Measurements from ENCODE around the gene ETV4.

ETV4 gene
- total RNA-seq = 0 to 0.67 (median 0.19) reads per million in 3 experiments

DNA sequence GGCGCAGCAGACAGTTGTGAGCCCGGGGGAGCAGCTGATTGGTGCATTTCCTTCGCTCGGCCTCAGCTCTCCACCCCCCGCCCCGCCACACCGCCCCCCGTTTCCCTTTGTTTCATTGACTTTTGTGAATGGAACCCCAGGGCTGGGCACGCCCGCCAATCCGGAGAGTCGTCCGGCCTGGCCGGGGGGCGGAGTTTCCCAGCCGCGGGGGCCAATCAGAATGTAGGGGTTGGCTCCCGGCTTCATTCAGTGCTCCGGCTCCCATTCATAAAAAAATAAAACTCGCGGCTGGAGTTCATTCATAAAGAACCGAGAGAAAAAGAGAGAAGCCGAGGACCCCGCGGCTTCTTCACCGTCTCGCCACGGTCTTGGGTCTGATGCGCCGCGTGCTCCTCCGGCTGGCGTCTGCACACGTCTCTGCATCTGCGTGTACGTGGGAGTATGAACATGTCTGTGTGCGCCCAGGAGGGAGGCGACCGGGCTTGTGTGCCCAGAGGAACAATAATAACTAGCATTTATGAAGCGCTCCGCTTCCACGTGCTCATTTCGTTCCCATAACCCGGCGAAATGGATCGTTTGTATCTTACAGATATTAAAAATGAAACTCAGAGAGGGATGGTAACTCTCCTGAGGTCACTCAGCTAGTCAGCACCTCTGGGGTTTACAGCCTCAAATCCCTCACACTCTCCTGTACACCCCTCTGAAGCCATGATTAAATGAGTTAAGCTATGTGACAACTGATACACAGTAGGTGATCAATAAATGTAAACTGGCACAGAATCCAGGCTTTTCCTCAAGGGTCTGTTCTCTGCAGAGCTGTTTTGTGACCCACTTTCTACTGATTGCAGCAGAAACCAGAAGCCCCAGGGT lies at the start of gene ETV4:
Gene ETV4, minus strand, starts transcription at position 22 of the 870 bp plus-strand sequence. CDS start 723 bp downstream, outside the sequence.
- peak; percentile 82 for DNase-seq

DNA sequence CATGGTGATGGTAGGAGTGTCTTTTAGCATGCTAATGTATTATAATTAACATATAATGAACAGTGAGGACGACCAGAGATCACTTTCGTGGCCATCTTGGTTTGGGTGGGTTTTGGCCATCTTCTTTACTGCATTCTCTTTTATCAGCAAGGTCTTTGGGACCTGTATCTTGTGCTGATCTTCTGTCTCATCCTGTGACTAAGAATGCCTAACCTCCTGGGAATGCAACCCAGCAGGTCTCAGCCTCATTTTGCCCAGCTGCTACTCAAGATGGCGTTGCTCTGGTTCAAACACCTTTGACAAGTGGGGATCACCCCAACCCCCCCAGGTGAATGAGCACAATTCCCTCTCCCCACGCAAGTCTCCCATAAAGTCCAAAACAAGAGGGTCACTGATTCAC lies 49.3 kb upstream of the ETV4 start:
- DNase-seq = no peak

DNA sequence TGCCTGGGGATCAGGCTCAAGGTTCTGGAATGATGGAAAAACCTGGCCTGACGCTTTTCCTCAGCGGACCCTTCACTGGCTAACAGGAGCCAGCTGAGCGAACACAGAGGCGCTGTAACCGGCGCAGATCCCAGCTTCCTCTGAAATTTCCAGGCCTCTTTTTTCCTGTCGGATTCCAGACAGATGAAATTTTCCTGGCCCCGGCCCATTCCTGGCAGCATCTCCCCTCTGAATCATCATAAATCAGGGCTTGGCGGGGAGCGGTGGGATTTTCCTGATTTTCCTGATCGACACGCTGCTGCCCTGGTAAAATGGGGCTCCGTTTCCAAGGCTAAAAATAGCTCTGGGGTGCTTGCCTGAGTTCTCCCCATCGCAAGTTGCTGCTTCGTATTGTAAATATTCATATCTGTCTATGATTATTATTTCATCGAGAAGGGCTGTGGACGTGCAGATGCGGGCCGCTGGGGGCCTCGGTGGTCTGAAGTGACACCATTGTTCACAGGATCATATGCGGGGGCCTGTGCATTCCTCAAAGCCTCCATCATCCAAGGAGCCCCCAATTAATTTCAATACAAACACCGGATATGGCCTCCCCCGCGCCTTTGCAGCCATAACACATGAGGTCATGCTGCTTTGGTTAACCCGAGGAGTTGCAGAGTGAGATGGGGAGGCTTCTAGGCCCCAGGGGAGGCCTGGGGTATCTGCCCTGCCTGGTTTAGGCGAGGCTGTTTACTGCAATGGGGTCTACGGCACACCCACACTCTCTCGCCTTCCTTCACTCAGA lies 45.8 kb upstream of the ETV4 start:
- no peak for DNase-seq

DNA sequence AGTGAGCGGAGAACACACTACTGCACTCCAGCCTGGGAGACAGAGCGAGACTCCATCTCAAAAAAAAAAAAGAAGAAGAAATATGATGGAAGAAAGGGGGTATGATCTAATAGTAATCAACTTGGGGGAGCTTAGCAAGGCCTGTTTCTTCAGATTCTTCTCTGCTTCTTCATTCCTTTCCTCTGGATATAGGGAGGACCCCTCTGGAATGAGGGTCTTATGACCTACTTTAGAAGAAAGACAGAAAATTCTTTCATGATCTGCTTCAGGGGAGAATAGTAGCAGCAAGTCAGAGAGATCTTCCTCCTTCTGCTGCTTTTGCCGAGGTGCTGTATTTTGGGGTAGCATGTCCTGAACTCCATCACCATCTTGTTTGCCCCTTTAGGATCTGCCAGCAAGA lies 44.9 kb upstream of the ETV4 start:
- DNase-seq = no peak

DNA sequence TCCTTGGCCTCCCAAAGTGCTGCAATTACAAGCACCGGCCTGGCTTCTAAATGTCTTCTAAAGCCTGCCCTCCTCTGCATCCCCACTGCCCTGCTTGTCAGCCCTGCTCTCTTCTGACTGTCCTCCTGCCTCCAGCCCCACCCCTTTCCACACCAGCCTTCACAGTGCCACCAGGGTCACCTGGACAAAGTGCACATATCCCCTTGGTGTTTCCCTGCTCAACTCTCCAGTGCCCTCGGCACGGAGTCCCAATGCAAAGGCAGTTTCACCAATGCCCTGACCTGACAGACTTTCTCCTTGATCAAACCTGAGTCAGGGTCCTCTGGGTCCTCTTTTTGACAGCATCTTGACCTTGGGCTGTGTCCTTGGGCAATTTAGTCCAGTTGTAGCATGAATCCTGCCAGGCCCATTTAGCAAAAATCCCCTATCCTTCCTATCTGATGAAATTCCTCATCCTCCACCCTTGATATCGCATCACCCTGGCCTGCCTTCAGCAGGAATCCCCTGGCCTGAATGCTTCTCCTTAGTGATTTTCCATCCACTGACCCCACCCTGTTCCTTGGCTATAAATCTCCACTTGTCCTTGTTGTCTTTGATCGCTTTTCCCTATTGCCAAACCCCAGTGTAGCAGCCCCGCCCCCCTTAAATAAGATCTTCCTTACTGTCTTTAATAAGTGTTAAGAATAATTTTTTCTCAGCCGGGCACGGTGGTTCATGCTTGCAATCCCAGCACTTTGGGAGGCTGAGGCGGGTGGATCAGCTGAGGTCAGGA lies 42.7 kb upstream of the ETV4 start:
- no peak for DNase-seq

DNA sequence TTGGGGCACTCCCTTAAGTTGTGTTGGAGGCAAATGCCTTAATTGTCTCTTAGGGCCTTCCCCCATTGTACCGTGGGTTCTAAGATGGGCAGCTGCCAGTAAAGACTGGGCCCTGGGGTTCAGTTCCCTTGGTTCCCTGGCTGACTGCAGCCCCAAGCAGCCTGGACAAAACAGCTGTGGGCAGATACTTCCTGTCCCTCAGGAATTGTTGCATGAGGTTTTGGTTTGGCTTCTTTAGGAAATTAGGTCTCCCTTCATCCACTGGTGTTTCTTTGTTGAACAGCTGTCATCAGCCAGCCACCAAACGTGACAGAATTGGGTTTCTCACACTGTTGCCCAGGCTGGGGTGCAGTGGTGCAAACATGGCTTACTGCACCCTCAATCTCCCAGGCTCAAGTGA lies 42.0 kb upstream of the ETV4 start:
- no peak for DNase-seq

DNA sequence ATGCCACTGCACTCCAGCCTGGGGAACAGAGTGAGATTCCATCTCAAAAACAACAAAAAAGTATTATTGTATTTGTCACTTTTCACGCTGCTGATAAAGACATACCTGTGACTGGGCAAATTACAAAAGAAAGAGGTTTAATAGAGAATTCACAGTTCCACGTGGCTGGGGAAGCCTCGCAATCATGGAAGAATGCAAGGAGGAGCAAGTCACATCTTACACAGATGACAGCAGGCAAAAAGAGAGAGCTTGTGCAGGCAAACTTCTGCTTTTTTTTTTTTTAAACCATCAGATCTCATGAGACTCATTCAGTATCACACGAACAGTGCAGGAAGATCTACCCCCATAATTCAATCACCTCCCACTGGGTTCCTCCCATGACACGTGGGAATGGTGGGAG lies 41.5 kb upstream of the ETV4 start:
- DNase-seq = no peak

DNA sequence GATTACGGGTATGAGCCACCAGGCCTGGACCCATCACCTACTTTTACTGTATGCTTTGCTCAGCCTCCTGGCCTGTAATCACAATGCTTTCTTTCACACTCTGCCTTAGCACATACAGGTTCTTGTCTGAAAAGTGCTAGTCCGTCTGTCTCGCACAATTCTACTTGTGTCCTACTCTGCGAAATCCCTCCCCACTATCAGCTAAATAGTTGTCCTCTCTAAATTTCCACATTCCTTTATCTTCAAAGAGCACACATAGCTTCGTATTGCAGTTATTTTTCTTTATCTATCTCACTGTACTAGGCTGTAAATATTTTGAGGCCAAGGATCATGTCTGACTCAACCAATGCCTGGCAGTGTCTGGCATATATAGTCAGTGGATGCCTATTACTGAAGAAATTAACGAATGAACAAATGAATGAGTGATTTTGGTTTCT lies 38.5 kb upstream of the ETV4 start:
- DNase-seq = no peak

DNA sequence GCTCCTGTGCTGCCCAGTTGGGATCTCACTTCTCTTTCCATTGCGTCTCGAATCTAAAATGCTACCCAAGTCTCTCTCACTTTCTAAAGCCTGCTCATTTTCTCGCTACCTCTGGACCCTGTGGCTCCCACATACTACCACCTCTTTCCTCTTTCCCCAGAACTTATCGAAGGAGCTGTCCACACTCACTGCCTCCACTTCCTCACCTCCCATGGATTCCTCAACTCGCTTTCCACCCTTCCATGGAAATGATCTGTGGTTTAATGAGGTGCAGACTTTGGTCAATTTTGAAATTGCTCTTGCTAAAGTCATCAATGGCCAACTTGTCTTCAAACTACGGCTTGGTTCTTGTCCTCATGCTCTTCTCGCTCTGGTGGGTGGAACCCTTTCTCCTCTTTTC lies 37.2 kb upstream of the ETV4 start:
- no peak for DNase-seq

DNA sequence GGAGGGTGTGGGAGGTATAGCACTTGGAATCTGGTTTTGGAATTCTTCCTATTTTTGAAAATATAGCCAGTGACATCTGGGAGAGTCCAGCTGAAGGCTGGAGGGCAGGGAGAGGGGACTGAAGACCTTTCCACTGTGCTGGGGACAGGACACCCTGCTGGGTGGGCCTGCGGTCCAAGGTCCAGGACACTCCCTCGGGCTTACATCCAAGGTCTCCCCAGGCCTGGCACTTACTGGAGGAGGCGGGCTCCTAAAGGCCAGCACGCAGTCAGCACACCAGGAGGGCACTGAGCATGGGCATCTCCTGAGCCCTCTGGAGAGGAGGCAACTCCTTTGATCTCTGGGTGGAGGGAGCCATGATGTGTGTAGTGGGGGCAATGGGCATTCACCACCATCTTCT lies 35.5 kb upstream of the ETV4 start:
- DNase-seq = no peak

DNA sequence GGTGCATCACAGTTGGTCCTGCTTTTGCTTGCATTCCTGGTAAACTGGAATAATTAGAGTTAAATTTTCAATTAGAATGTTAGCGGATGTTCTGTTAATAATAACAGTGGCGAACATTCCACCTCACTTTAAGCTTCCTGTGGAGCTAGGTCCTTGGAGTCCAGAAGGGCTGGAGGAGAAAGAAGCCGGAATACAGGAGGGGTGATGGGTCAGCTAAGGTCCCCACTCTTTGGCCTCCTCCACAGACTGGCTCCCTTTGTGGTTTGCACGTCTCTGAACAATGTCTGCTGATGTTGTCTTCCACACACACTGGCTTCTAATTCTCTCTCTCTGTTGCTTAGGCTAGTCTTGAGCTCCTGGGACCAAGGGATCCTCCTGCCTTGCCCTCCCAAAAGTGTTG lies 35.0 kb upstream of the ETV4 start:
- DNase-seq = no peak

DNA sequence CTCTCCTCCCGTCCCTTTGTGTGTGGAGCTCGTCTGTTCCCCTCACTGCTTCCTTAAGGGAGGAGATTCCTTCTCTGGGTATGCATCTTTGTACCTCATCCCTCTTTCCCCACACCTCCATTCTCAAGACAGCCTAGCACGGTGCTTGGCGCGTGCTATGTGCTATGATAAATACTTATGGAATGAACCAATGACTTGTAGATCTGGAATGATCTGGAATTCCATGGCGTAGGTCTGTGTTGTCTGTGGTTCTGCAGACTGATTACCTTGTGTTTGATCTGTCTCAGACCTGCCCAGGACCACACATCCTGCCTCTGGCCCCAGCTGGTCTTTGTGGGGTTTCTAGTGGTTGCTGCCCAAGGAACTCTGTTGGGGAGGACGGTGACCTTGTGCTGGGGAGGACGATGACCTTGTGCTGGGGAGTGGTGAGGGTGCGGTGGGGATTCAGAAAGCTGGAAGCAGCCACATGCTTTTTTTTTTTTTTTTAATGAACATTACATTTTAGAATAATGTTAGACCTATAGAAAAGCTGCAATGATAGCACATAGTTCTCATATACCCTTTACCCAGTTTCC lies 33.5 kb upstream of the ETV4 start:
- DNase-seq = no peak

DNA sequence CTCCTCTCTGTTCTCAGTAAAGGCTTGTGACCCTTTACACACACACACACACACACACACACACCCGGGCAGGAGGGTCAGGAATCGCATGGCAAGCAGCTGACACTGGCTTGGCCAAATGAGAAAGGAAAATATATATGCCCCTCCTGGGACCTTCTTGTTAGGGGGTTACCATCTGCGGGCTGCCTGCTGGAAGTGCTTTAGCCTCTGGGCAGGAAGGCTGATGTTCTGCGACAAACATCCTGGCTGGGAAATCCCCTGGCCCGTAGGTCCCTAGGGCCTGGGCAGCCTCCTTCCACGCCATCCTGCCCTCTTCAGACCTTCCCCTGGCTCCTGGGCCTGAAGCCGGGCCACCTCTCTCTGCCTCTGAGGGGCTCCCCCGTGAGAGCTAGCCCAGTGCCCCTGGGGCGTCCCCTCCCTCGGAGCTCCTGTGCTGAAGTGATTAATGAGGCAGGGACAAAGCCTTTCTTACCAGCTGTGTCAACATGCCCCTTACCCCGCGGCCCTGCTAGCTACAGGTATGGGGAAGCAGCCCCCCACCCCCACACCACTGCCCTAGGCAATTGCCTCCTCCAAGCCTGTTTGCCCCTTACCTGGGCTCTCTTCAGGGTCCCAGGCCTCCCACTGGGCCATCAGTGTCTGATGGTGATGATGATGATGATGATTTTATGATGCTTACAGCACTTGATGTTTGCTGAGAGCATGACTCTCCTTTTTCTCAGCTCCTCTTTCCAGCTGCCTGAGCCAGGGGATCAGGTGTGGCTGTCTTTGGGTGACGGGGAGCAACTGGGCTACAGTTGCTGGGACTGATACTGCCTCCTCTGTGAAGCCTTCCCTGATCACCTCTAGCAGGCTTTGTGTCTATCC lies 32.8 kb upstream of the ETV4 start:
- no peak for DNase-seq

DNA sequence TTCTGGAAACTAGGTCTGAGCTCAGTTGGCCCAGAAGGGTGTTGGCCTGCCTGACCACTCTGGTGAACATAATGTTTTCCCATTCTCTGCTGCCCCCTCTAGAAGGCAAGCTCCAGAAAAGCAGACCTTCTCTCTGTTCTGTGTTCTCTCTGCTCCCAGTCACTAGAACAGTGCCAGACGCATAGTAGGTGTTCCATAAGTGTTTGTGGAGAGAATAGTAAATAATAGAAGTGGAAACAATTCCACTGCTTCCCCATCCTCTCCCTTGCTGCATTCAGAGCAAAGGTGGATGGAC lies 32.2 kb upstream of the ETV4 start:
- DNase-seq = no peak

DNA sequence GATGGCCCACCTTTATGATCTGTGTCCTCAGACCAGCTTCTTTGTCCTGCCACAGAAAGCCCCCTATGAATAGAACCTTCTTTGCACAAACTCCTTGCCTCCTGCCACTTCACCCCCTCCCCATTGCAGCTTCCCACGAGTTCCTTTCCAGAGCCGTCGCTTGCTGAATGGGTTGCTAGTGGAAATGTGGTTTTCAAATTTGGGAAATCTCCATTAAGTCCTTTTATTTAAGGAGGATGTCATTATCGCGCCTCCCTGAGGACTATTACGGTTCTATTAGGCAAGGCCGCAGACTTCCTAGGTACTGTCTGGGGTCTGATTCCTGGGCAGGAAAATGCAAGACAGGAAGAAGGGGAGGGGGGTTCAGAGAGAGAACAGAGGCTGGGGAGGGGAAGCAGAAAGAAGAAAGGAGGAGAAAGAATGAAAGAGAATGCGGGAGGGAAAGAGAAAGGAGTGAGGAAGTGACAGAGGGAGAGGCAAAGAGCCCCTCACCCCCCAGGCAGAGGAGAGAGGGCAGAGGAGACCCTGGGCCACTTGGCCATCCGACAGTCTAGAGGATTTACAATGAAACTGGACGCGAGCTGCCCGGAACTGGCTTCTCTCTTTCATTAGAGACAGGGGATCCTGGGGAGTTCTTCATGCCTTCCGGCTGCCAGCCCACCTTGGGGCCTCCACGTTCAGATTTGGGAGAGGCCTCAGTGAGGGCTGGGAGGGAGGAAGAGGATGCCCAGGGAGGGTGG lies 31.7 kb upstream of the ETV4 start:
- DNase-seq = no peak

DNA sequence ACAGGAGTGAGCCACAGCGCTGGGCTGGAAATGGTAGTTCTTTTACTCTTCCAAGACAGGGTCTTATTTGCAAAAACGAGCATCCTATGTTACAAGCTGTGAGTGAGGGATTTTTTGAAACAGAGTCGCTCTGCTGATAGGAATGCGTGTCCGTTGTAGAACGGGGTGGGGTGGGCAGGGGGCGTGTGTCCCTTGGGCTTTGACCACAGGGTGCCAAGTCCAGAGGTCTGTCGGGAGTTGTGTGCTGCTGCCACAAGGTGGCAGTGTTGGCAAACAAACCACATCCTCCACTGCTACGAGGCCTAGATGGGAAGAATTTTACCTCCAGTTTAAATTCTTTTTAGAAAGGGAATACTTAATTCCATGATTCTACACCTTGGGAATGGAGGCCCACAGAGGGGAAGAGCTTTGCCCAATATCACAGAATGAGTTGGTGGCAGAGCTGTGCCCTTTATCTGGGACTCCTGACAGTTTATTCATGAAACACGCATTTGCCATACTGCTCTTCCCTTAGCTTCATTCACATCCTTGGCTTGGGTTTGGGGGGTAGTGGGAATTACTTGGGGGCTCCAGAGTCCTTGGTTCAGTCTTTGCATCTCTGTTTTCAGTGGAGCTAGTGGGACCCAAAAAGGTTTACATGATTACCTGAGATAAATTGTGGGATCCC lies 30.6 kb upstream of the ETV4 start:
- peak; percentile 62 for DNase-seq

DNA sequence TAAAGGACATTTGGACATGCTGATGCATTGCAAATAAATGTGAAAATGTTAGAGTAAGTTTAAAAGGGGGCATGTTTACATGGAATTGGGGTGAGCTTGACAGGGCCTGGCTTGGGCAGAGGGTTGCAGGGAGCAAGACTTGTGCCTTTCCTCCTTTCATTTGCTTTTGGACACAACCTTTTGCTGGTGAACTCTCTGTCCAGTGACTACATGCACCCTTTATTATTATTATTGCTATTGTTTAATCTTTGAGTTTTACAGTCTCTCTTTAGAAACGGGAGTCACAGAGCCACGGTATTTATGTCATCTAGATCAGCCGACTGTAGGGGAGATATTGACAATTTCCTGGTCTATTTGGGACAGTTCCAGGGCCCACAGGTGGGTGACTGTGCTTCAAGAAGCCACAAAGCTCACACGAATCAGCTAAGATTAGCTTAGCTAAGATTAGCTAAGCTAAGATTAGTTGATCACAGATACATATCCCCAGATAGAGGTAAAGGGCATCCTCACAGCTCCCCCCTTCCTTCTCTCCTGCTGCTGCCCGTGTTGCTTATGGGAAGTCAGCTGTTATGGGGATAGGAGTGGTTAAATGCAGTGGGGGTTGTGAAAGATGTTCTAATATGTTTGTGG lies 28.9 kb upstream of the ETV4 start:
- no peak for DNase-seq

DNA sequence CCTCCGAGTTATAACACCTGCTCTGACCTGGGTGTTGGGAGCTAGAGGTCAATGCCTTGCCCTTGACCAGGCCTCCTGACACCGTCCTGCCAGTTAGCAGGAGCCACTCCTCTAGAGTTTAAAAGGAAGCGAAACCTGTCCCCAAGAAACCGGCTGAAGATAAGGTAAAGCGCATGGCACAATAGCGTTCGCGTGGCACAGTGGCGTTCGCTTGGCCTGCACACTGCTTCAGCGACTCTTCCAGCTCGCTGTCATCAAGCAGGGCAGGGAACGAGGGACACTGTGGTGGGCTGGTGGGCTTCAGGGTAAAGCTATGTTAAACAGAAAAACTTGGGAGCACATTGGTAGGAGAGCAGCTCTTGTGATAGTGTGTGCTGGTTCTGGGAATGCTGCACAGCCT lies 28.2 kb upstream of the ETV4 start:
- no peak for DNase-seq

DNA sequence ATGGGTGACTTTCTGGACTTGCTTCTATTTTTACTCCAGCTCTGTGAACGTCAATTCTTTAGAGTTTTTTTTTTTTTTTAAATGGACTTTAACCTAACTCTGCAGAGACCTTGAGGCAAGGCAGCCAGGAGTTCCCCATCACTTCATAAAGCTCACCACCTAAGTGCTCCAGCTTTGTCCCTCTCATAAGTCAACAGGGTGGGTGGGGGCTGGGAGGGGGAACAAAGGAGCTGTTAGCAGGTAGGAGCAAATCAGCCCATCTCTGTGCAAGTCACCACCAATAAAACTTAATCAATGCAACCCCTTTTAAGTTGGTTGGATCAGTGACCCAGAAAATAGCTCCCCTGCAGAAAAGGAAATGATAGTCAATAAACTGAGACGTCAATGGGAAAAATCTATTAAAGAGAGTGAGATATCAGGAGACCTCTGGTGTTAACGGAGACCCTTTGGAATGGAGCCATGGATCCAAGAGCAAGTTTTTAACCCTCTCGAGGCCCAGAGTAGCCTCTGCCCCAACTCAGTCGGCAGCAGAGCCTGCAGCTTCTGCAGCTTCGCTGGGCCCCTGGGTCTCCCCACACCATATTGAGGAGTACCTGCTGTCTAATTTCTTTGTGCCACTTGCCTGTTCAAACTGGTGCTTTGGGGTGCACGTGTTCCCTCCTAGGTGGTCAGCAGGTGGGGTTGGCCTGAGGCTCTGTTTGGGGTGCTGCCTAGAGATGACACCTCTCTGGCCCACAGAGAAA lies 27.6 kb upstream of the ETV4 start:
- no peak for DNase-seq
